Muscle of back (tissue), 11 donors: ENCODE results near the gene FLYWCH2. TPM values are rescaled to one million over a fixed set of nuclear protein-coding genes. Genes with fewer than 3 reads are reported as not detected.
"Not testable (repeated sequence)": the region's sequence is repeated elsewhere in the genome, so short reads cannot be mapped to it uniquely, and the experiment has no call there.

Experiments
- DNase-seq, 3 donors: peaks; one replicate each; pipeline versions ENCODE4 v3.0.0 to v3.0.0-alpha.2; 2013
- polyA plus RNA-seq, 10 donors: library from polyadenylated mRNA; unstranded; fragments of 120-200 nt; gene quantifications; one replicate each; pipeline ENCODE4 v1.2.1, GENCODE V29; 2013; ENCODE audit not compliant: insufficient read length in 10 of 10

FLYWCH2 gene
- polyA plus RNA-seq, 10 donors = 10.4 to 20.2 (median 15.5) TPM

DNA sequence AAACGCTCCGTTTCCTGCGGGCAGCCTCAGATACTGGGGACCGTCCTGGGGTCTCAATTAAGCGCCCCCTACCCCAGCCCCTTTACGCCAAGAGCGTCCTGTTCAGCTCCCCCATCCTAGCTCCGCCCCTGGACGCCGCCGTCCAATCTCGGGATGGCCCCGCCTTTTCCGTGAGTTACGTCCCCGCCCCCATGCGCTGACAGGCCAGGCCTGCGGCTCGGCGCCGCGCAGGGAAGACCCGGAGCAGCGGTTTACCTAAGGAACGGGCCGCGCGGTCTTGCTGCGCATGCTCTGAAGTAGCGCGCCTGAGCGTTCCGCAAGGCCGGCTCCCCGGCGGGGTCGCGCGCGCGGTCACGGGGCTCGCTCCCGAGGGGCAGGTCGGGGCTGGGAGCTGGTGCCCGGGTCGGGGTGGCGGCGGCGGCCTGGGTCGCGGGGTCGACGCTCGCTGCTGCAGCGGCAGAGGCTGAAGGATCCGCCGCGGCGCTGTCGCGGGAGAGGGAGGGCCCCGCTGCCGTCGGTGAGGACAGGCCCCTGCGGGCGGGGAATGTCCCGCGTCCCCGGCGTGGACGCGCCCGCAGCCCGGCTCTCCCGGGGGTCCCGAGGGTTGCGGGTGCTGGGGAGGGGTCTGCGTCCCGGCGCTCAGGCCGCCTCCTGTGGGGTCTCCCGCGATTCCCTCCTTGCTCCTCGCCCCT is 28.8 kb downstream of the FLYWCH2 start, which contains the start of gene FLYWCH1:
TSS of gene FLYWCH1 (plus strand) at position 294 of the 692 bp plus-strand sequence. CDS start 17,755 bp downstream, outside the sequence.
- peak; percentile 97 to 99 (median 98) for DNase-seq

DNA sequence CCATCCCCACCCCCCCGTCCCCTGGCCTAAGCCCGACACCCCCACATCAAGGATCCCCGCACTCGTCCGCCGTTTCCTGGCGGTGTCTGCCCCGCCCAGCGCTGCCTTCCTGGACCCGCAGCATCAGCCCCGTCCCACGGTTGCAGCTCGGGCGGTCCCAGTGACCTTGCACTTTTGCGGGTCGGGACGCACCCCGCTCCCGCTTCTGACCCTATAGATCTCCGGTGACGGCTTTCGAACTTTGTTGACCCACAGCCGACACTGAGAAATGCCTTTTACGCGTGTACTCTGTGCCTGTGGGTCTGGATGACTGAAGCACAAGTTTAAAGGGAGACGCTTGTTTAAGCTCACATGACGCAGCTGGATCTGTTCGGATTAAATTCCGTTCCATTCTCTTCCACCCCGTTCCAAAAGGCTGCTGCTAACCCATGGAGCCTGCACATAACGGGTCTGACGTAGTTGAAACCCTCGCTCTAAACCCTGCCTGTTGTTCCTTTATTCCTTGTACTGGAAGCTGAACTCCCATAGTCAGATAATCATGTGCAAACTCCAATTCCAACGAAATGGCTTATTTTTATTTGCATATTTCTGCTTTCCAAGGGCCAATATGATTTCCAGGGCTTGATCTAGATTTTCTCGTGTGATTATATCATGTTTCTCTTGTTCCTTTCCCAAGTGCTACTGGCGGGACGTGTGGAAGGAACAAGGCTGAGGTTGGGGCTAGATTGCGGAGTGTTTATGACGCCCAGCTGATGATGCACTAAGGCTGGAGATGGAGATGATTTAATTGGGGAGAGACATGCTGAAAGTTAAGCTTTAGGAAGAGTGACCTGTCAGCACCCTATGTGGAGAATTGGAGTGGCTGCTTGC is 29.6 kb downstream of the FLYWCH2 start:
- DNase-seq = peak; percentile 53 to 84 (median 64)

DNA sequence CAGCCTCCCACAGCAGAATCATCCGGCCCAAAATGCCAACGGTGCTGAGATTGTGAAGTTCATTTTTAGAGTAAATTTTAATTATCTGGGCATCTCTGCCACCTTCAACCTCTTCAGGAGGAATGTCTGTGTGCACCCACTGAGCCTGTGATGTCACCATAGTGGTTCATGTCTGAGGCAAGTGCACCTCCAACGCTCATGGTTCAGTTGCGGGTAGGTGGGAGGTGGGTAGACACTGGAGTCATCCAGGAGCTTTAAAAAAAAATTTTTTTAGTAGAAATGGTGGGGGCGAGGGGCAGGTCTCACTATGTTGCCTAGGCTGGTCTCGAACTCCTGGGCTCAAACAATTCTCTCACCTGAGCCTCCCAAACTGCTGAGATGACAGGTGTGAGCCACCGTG is 30.6 kb downstream of the FLYWCH2 start:
- no peak for DNase-seq

DNA sequence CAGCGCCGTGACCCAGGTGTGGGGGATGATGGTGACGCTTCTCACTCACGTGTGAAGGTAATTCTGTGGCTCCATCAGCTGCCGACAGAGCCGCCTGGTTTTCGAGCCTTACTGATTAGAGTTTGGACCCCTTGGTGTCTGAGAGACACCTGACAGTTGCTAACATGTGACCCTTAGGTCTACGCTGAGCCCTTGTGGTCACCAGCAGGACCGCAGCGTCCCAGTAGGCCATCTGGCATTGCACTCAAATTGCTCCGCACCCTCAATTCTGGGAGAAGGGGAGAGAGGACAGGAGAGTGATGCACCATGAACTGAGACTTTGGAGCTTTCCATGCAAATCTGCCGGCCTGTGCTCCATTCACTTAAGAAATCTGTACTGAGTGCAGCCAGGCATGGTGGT is 31.2 kb downstream of the FLYWCH2 start:
- DNase-seq = no peak

DNA sequence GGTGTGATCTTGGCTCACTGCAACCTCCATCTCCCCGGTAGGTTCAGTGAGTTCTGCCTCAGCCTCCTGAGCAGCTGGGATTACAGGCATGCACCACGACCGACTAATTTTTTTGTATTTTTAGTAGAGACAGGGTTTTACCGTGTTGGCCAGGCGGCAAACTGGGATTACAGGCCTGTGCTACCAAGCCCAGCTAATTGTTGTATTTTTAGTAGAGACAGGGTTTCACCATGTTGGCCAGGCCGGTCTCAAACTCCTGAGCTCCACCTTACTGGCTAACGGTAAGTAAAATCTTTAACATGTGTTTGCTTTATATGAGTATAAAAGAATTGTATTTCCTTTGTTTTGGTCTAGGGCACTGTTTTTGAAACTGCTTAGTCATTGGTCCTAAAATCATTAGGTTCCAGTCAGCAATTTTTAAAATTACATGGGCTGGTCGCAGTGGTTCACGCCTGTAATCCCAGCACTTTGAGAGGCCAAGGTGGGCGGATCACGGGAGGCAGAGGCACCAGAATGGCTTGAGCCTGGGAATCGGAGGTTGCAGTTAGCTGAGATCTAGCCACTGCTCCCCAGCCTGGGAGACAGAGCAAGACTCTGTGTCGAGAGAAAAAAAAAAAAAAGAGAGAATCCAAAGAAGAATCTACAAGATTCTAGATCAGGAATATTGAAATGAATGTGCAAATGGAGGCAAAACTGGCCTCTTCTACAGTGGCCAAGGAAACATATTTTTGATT is 32.3 kb downstream of the FLYWCH2 start:
- DNase-seq = no peak

DNA sequence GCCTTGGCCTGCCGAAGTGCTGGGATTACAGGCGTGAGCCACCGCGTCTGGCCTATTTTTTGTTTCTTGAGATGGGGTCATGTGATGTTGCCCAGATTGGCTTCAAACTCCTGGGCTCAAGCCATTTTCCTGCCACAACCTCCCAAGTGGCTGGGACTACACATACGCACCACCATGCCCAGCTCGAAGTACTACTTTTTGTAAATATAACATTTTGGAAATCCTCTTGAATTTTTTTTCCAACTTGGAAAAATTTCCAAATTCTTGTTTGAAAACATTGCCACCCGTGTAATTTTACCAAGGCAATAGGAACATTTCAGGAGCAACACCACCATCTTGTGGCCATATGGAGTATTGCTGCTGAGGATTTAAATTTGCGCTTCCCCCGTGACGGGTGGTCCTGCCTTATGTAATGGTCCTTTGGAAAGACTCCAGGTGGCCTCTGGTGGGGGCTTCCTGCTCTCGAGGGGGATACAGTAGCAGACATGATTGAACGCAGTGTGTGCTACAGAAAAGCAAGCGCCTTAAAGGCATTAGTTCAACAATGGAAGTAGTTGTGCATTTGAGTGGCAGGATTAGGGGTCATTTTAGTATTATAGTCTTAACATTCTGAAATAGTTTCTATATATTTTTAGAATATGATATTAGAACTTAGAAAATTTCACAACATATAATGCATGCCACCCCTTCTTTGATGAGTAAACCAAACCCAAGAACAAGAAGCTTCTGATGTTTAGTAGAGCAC is 36.7 kb downstream of the FLYWCH2 start:
- peak; percentile 60 to 88 (median 73) for DNase-seq

DNA sequence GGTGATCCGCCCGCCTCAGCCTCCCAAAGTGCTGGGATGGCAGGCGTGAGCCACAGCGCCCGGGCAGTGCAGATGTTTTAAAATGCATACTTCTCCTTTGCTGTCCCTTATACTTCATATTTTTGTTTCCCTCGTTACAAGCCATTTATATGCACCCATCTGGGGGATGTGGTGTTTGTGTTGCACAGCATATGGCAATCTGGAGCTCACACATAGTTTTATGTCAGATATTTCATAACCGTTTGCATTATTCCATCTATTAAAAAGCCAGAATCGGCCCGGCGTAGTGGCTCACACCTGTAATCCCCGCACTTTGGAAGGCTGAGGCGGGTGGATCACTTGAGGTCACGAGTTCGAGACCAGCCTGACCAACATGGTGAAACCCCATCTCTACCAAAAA is 40.5 kb downstream of the FLYWCH2 start:
- DNase-seq = no peak

DNA sequence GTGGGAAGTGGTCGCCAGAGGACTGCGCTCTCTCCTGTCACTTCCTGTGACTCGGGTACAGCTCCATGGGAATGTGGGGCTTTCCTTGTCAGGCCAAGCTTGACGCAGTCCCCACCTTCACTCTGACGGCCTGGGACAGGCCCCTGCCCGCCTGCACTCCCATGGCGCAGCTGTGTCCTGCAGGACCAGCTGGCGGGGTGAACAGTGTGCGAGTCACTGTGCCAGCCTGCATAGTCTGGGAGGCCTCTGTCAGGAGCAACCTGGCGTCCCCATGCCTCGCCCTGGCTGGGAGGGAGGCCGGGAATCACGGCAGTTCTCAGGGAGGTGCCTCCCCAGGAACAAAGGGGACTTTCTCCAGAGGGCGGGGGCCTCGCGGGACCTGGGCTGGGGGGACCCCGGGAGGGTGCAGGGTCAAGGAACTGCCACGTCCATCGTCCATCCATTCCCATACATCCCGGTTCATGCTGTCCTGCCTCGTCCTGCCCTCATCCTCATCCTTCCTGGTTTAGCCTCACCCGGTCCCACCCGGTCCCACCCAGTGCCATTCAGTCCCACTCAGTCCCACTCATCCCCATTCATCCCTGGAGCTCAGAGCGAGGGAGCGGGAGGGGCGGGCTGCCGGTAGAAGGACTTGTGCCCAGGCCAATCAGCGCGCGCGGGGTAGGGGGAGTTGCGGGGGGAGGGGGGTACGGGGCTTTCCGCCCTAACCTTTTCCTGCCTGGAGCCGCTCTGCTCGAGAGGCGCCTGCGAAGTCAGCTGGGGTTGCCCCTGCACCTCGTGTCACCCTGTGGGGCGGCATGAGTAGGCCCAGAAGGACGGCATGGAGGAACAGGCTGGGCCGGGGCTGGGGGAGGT is 42.1 kb downstream of the FLYWCH2 start:
- no peak for DNase-seq

DNA sequence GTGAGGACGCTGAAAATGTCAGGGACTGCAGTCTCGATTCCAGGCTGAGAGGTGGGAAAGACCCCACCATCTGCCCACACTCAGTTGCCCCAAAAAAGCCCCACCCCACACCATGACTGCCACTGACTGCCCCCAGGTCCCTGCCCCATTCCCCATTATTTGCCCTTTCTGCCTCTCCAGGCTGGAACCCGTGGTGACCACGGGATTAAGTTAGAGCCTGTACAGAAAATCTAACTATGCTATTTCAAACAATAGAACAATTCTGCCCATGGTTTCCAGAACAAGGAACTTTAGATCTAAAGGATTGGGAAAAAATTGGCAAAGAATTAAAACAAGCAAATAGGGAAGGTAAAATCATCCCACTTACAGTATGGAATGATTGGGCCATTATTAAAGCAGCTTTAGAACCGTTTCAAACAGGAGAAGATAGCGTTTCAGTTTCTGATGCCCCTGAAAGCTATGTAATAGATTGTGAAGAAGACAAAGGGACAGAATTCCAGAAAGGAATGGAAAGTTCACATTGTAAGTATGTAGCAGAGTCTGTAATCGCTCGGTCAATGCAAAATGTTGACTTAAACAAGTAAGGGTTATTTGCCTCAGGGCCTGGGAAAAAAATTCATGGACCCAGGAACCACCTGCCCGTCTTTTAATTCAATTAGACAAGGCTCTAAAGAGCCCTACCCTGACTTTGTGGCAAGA is 43.1 kb downstream of the FLYWCH2 start:
- DNase-seq = no peak

DNA sequence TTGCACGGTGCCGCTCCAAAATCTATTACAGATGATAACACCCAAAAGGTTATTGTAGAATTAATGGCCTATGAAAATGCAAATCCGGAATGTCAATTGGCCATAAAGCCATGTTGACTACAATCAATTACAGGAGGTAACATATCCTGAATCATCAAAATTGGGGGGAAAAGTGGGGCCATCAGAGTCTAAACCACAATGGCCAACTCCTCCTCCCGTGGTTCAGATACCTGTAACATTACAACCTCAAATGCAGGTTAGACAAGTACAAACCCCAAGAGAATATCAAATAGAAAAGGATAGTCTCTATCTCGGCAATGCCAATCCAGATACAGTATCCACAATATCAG is 43.6 kb downstream of the FLYWCH2 start:
- DNase-seq = no peak

DNA sequence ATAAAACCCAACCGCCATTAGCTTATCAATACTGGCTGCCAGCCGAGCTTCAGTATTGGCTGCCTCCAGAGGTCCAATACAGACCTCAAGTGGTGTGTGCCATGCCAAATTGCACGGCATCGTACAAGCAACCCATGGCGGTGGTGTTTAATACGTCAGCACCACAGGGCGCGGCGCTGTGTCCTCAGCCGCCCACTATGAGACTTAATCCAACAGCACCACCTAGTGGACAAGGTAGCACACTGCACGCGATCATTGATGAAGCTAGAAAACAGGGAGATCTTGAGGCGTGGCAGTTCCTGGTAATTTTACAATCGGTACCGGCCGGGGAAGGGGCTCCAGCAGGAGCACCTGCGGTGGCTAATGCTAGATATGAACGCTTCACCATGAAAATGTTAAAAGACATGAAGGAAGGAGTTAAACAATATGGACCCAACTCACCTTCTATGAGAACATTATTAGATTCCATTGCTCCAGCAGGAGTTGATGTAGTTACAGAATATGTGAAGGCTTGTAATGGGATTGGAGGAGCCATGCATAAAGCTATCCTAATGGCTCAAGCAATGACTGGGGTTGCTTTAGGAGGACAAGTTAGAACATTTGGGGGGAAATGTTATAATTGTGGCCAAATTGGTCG is 44.1 kb downstream of the FLYWCH2 start:
- peak; percentile 82 to 90 (median 87) for DNase-seq

DNA sequence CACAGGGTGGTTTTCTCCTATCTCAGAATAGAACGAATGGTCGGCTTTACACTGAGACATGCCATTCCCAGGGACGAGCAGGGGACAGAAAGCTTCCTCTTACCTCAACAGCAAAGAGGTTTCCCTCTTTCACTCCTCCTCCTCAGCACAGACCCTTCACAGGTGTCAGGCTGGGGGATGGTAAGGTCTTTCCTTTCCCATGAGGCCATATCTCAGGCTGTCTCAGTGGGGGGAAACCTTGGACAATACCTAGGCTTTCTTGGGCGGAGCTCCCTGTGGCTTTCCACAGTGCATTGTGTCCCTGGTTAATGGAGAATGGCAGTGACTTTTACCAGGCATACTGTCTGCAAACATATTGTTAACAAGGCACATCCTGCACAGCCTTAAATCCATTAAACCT is 45.1 kb downstream of the FLYWCH2 start:
- not testable (repeated sequence) for DNase-seq

DNA sequence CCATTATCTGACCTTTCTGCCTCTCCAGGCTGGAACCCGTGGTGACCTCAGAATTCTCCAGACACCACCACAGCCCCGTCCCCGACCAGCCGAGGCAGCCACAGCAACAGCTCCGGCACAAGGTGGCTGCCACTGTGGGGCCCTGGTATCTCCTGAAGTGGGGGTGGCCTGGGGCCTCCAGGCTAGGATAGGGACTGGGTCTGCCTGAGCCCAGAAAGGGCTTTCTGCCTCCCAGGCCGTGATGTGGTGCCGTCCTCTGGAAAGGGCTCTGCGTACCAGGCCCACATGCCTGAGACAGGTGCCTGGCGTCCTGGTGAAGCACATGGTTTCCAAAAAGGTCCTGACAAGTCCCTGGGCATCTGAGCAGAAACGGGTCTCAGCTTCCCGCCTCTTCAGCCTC is 45.8 kb downstream of the FLYWCH2 start:
- DNase-seq = no peak

DNA sequence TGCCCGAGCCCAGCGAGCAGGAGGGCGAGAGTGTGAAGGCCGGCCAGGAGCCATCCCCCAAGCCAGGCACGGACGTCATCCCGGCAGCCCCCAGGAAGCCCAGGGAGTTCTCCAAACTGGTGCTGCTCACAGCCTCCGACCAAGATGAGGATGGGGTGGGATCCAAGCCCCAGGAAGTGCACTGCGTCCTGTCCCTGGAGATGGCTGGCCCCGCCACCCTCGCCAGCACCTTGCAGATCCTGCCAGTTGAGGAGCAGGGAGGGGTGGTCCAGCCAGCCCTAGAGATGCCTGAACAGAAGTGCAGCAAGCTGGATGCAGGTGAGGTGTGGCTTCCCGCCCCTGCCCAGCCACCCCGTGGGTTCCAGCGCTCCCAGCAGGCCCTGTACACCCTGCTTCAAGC is 46.7 kb downstream of the FLYWCH2 start:
- DNase-seq = no peak

DNA sequence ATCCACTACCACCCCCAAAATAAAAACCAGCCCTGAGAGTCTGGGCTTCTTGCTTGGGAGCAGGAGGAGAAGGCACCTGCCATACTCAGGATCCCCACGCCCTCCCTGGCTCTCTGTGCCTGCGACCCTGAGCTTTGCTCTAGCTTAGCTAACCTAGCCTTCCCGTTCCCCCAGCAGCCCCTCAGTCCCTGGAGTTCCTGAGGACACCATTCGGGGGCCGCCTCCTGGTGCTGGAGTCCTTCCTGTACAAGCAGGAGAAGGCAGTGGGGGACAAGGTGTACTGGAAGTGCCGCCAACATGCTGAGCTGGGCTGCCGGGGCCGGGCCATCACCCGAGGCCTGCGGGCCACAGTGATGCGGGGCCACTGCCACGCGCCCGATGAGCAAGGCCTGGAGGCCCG is 47.2 kb downstream of the FLYWCH2 start:
- DNase-seq = no peak

DNA sequence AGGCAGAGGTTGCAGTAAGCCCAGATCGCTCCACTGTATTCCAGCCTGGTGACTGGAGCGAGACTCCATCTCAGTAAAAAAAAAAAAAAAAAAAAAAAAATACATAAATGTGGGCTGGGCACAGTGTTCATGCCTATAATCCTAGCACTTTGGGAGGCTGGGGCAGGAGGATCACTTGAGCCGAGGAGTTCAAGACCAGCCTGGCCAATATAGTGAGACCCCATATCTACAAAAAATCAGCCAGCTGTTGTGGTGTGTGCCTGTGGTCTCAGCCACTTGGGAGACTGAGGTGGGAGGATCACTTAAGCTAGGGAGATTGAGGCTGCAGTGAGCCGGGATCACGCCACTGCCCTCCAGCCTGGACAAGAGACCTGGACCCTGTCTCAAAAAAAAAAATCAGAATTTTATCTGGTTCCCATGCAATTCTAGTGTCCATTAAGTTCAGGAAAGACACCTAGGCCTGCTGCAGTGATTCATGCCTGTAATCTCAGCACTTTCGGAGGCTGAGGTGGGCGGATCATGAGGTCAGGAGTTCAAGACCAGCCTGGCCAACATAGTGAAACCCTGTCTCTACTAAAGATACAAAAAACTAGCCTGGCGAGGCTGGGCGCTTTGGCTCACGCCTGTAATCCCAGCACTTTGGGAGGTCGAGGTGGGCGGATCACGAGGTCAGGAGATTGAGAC is 48.4 kb downstream of the FLYWCH2 start:
- not testable (repeated sequence) for DNase-seq

DNA sequence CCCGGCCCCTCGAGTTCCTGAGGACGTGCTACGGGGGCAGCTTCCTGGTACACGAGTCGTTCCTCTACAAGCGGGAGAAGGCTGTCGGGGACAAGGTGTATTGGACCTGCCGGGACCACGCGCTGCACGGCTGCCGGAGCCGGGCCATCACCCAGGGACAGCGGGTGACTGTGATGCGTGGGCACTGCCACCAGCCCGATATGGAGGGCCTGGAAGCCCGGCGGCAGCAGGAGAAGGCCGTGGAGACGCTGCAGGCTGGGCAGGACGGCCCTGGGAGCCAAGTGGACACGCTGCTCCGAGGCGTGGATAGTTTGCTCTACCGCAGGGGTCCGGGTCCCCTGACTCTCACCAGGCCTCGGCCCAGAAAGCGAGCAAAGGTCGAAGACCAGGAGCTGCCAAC is 50.1 kb downstream of the FLYWCH2 start:
- no peak for DNase-seq

DNA sequence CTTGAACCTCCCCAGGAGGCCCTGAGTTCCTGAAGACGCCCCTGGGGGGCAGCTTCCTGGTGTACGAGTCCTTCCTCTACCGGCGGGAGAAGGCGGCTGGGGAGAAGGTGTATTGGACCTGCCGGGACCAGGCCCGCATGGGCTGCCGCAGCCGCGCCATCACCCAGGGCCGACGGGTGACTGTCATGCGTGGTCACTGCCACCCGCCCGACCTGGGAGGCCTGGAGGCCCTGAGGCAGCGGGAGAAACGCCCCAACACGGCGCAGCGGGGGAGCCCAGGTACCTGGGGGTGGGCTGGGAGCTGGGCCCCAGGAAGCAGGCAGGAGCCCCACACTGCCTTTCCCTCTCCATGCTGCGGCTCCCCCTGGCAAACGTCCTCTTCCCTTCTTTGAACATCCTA is 50.7 kb downstream of the FLYWCH2 start:
- DNase-seq = no peak

DNA sequence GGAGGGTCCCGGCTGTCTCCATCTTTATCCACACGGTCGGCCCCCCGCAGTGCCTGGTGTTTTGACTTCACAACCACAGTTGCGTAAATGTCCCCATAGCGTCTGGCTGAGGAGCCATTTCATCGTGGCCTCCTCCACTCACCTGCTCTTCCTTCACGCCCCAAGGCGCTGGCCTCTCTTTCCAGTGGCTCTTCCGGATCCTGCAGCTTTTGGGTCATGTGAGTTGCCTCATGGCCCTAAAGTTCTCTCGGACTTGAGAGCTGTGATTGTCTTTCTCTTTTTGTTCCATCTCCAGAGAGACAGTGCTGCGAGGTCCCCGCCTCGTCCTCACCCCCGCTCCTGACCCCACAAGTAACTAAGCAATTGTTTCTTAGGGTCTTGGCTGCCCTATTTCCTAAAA is 51.4 kb downstream of the FLYWCH2 start:
- DNase-seq = no peak
